Stimulated activated CD4-positive, alpha-beta T cell treated with anti-CD3 and anti-CD28 coated beads, Interleukin-1b, Interleukin-23, amount 100 ng/mL, for 1 hour (primary cell): ENCODE results near the gene ELANE.

Experiments
- DNase-seq, 2 donors: peaks; one replicate each; pipeline ENCODE4 v3.0.0-alpha.2; 2020; ENCODE audit warnings: low read depth in 2 of 2

Gene ELANE

GRCh38 chr19:852136-853013, at the start of gene ELANE:
ELANE (plus strand) TSS chr19:852303; CDS start chr19:852329, 26 bp downstream.
- no peak for DNase-seq

- no peak for DNase-seq
Measured at GRCh38 chr19:802498-803098, 49.5 kb upstream of the ELANE start.

- DNase-seq = no peak
Measured at GRCh38 chr19:803099-803561, 49.0 kb upstream of the ELANE start.

GRCh38 chr19:803686-804418, 48.3 kb upstream of the ELANE start:
- DNase-seq = no peak

- DNase-seq = no peak
Measured at GRCh38 chr19:804419-805165, 47.5 kb upstream of the ELANE start.

- no peak for DNase-seq
Measured at GRCh38 chr19:805166-805551, 46.9 kb upstream of the ELANE start.

- DNase-seq = no peak
Measured at GRCh38 chr19:805600-806550, 46.2 kb upstream of the ELANE start.

GRCh38 chr19:806815-807421, 45.2 kb upstream of the ELANE start:
- DNase-seq = no peak

- no peak for DNase-seq
Measured at GRCh38 chr19:807627-808422, 44.3 kb upstream of the ELANE start.

- DNase-seq = no peak
Measured at GRCh38 chr19:808423-808775, 43.7 kb upstream of the ELANE start.

GRCh38 chr19:810077-810855, 41.8 kb upstream of the ELANE start:
- DNase-seq = no peak

- DNase-seq = no peak
Measured at GRCh38 chr19:810883-811489, 41.1 kb upstream of the ELANE start.

- no peak for DNase-seq
Measured at GRCh38 chr19:811506-812048, 40.5 kb upstream of the ELANE start.

- no peak for DNase-seq
Measured at GRCh38 chr19:812049-812746, 39.9 kb upstream of the ELANE start.

- DNase-seq = no peak
Measured at GRCh38 chr19:812747-813218, 39.3 kb upstream of the ELANE start.

- DNase-seq = no peak
Measured at GRCh38 chr19:813219-814151, 38.6 kb upstream of the ELANE start.
